ENCODE data around the gene FAM184A.
"Not testable (repeated sequence)": the region's sequence is repeated elsewhere in the genome, so short reads cannot be mapped to it uniquely, and the experiment has no call there.

Gene FAM184A

GRCh38 chr6:119119062-119119461, 40.6 kb upstream of the FAM184A start:
- not testable (repeated sequence) for H3K27ac ChIP-seq (ENCODE audit: insufficient read depth, low read depth, low read length, poor library complexity, severe bottlenecking); H3K4me3 ChIP-seq (ENCODE audit: insufficient read depth, low read depth, low read length); H3K4me1 ChIP-seq (ENCODE audit: control insufficient read depth, insufficient read depth, low read length); H3K9me3 ChIP-seq (ENCODE audit: control insufficient read depth, low read length); H3K36me3 ChIP-seq (ENCODE audit: control insufficient read depth, insufficient read depth, low read length); H3K27me3 ChIP-seq (ENCODE audit: control insufficient read depth, insufficient read depth, low read length, poor library complexity, severe bottlenecking)
- WGBS, 2 experiments: 47 to 59% methylated on average over 13 of the region's 13 CpGs

DNA sequence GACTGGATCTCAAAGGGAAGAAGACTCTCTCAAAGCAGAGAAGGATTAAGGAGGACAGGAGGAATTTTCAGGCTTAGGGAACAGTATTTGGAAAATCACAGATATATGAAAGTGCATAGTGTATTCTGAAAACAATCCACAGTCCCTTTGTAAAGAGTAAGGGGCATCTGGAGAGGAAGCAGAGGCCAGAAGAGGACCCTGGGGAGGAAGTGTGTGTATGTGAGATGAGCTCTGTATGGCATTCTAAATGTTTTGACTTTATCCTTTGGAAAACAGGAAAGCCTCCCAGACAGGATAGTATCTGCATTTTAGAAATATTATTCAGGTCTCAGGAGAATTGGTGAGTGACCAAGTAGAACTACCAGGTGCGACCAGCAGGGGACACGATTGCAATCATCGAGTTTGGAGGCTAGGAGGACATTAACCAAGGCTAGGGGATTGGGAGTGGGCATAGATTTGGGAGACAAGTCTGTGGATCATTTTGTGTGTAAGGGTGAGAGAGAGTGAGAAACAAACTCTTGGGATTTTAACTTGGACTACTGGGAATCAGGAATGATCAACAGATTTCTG, 38.3 kb upstream of the FAM184A start:
- Histone ChIP-seq H3K36me3 (ENCODE audit: control insufficient read depth, insufficient read depth, low read length) (no peaks in the 10 kb centered on the region), H3K9me3 (ENCODE audit: control insufficient read depth, low read length) (no peaks in the 10 kb centered on the region), H3K4me3 (ENCODE audit: insufficient read depth, low read depth, low read length) (no peak overlapping the region), H3K27ac (ENCODE audit: insufficient read depth, low read depth, low read length, poor library complexity, severe bottlenecking) (no peak overlapping the region), H3K27me3 (ENCODE audit: control insufficient read depth, insufficient read depth, low read length, poor library complexity, severe bottlenecking) (no peaks in the 10 kb centered on the region), H3K4me1 (ENCODE audit: control insufficient read depth, insufficient read depth, low read length) (no peaks in the 10 kb centered on the region)
- WGBS, 2 experiments: 92% methylated on average over 3 of the region's 3 CpGs

- Histone ChIP-seq H3K27me3 (ENCODE audit: control insufficient read depth, insufficient read depth, low read length, poor library complexity, severe bottlenecking) (no peaks in the 10 kb centered on the region), H3K27ac (ENCODE audit: insufficient read depth, low read depth, low read length, poor library complexity, severe bottlenecking) (no peak overlapping the region), H3K36me3 (ENCODE audit: control insufficient read depth, insufficient read depth, low read length) (no peaks in the 10 kb centered on the region), H3K4me3 (ENCODE audit: insufficient read depth, low read depth, low read length) (no peak overlapping the region), H3K4me1 (ENCODE audit: control insufficient read depth, insufficient read depth, low read length) (no peaks in the 10 kb centered on the region), H3K9me3 (ENCODE audit: control insufficient read depth, low read length) (no peaks in the 10 kb centered on the region)
- no CpG with 5 or more reads among the region's 1 CpG for WGBS, 2 experiments
These were observed 35.5 kb upstream of the FAM184A start for GRCh38 chr6:119113961-119114360.

GRCh38 chr6:119112812-119113530, 34.5 kb upstream of the FAM184A start:
- Histone ChIP-seq H3K4me1 (ENCODE audit: control insufficient read depth, insufficient read depth, low read length) (no peaks in the 10 kb centered on the region), H3K36me3 (ENCODE audit: control insufficient read depth, insufficient read depth, low read length) (no peaks in the 10 kb centered on the region), H3K4me3 (ENCODE audit: insufficient read depth, low read depth, low read length) (no peak overlapping the region), H3K27me3 (ENCODE audit: control insufficient read depth, insufficient read depth, low read length, poor library complexity, severe bottlenecking) (no peaks in the 10 kb centered on the region), H3K9me3 (ENCODE audit: control insufficient read depth, low read length) (no peaks in the 10 kb centered on the region), H3K27ac (ENCODE audit: insufficient read depth, low read depth, low read length, poor library complexity, severe bottlenecking) (no peak overlapping the region)
- 88 to 93% methylated on average over 4 of the region's 4 CpGs for WGBS, 2 experiments

GRCh38 chr6:119110601-119111548, 32.4 kb upstream of the FAM184A start:
- 62 to 72% methylated on average over 7 to 8 of the region's 8 CpGs for WGBS, 2 experiments
- Histone ChIP-seq H3K4me1 (ENCODE audit: control insufficient read depth, insufficient read depth, low read length) (no peaks in the 10 kb centered on the region), H3K27me3 (ENCODE audit: control insufficient read depth, insufficient read depth, low read length, poor library complexity, severe bottlenecking) (no peaks in the 10 kb centered on the region), H3K4me3 (ENCODE audit: insufficient read depth, low read depth, low read length) (no peak overlapping the region), H3K9me3 (ENCODE audit: control insufficient read depth, low read length) (no peaks in the 10 kb centered on the region), H3K27ac (ENCODE audit: insufficient read depth, low read depth, low read length, poor library complexity, severe bottlenecking) (no peak overlapping the region), H3K36me3 (ENCODE audit: control insufficient read depth, insufficient read depth, low read length) (no peaks in the 10 kb centered on the region)

DNA sequence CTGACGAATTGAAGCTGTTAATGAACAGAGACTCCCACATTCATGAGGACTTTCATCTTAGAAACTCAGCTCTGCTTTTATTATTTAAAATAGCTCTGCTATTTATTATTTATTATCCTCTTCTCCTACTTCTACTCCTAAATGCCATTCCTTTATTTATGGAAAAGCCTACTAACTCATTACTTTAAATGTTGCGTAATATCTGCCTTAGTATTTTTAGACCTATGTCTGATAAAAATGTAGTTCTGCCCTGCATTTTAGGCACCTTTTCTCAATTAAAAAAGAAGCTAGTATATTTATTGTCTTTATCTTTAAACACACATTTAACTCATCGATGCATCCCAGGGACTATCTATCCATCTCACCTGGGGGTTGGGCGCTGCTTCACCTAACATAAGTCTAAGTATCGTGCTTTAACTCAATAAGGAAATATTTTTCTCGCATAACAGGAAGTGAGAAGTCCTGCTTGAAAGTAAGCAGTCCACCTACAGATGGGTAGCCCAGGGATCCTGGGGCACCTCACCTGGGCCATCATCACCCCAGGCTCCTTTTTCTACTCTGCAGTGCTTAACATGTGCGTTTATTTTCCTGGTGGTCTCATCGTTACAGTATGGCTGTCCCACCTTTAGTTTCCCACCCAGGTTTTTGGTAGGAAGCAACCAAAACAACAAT, 31.3 kb upstream of the FAM184A start:
- Histone ChIP-seq H3K27ac (ENCODE audit: insufficient read depth, low read depth, low read length, poor library complexity, severe bottlenecking) (no peak overlapping the region), H3K36me3 (ENCODE audit: control insufficient read depth, insufficient read depth, low read length) (no peaks in the 10 kb centered on the region), H3K4me1 (ENCODE audit: control insufficient read depth, insufficient read depth, low read length) (no peaks in the 10 kb centered on the region), H3K27me3 (ENCODE audit: control insufficient read depth, insufficient read depth, low read length, poor library complexity, severe bottlenecking) (no peaks in the 10 kb centered on the region), H3K9me3 (ENCODE audit: control insufficient read depth, low read length) (no peaks in the 10 kb centered on the region), H3K4me3 (ENCODE audit: insufficient read depth, low read depth, low read length) (no peak overlapping the region)
- WGBS, 2 experiments: 93 to 94% methylated on average over 7 to 8 of the region's 8 CpGs

- Histone ChIP-seq H3K9me3 (ENCODE audit: control insufficient read depth, low read length) (no peaks in the 10 kb centered on the region), H3K4me1 (ENCODE audit: control insufficient read depth, insufficient read depth, low read length) (no peaks in the 10 kb centered on the region), H3K36me3 (ENCODE audit: control insufficient read depth, insufficient read depth, low read length) (no peaks in the 10 kb centered on the region), H3K4me3 (ENCODE audit: insufficient read depth, low read depth, low read length) (no peak overlapping the region), H3K27me3 (ENCODE audit: control insufficient read depth, insufficient read depth, low read length, poor library complexity, severe bottlenecking) (no peaks in the 10 kb centered on the region), H3K27ac (ENCODE audit: insufficient read depth, low read depth, low read length, poor library complexity, severe bottlenecking) (no peak overlapping the region)
- 89 to 90% methylated on average over 3 of the region's 3 CpGs for WGBS, 2 experiments
These were observed 29.6 kb upstream of the FAM184A start for GRCh38 chr6:119108076-119108475.

DNA sequence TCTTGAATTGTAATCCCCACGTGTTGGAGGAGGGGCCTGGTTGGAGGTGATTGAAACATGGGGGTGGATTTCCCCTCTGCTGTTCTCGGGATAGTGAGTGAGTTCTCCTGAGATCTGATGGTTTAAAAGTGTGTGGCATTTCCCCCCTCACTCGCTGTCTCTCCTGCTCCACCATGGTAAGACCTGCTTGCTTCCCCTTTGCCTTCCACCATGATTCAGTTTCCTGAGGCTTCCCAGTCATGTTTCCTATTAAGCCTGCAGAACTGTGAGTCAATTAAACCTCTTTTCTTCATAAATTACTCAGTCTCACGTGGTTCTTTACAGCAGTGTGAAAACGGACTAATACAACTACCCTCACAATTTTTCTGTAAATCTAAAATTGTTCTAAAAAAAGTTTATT, 26.8 kb upstream of the FAM184A start:
- Histone ChIP-seq H3K27ac (ENCODE audit: insufficient read depth, low read depth, low read length, poor library complexity, severe bottlenecking) (no peak overlapping the region), H3K4me3 (ENCODE audit: insufficient read depth, low read depth, low read length) (no peak overlapping the region), H3K4me1 (ENCODE audit: control insufficient read depth, insufficient read depth, low read length) (no peaks in the 10 kb centered on the region), H3K36me3 (ENCODE audit: control insufficient read depth, insufficient read depth, low read length) (no peaks in the 10 kb centered on the region), H3K9me3 (ENCODE audit: control insufficient read depth, low read length) (no peaks in the 10 kb centered on the region), H3K27me3 (ENCODE audit: control insufficient read depth, insufficient read depth, low read length, poor library complexity, severe bottlenecking) (no peaks in the 10 kb centered on the region)
- WGBS, 2 experiments: 75 to 90% methylated on average over 4 to 5 of the region's 5 CpGs

- H3K27me3 ChIP-seq (ENCODE audit: control insufficient read depth, insufficient read depth, low read length, poor library complexity, severe bottlenecking): no peaks in the 10 kb centered on the region
- 75 to 87% methylated on average over 1 of the region's 2 CpGs for WGBS, 2 experiments
- no peak overlapping the region for H3K27ac ChIP-seq (ENCODE audit: insufficient read depth, low read depth, low read length, poor library complexity, severe bottlenecking)
- H3K4me1 ChIP-seq (ENCODE audit: control insufficient read depth, insufficient read depth, low read length): no peaks in the 10 kb centered on the region
- H3K4me3 ChIP-seq (ENCODE audit: insufficient read depth, low read depth, low read length): no peak overlapping the region
- H3K9me3 ChIP-seq (ENCODE audit: control insufficient read depth, low read length): no peaks in the 10 kb centered on the region
- no peaks in the 10 kb centered on the region for H3K36me3 ChIP-seq (ENCODE audit: control insufficient read depth, insufficient read depth, low read length)
These were observed 24.4 kb upstream of the FAM184A start for GRCh38 chr6:119102901-119103300.

- Histone ChIP-seq H3K27ac (ENCODE audit: insufficient read depth, low read depth, low read length, poor library complexity, severe bottlenecking) (no peak overlapping the region), H3K4me1 (ENCODE audit: control insufficient read depth, insufficient read depth, low read length) (no peaks in the 10 kb centered on the region), H3K36me3 (ENCODE audit: control insufficient read depth, insufficient read depth, low read length) (no peaks in the 10 kb centered on the region), H3K27me3 (ENCODE audit: control insufficient read depth, insufficient read depth, low read length, poor library complexity, severe bottlenecking) (no peaks in the 10 kb centered on the region), H3K4me3 (ENCODE audit: insufficient read depth, low read depth, low read length) (no peak overlapping the region), H3K9me3 (ENCODE audit: control insufficient read depth, low read length) (no peaks in the 10 kb centered on the region)
- WGBS, 2 experiments: 86 to 93% methylated on average over 1 of the region's 1 CpG
These were observed 21.7 kb upstream of the FAM184A start for GRCh38 chr6:119100115-119100514.

Measured in ectodermal cell (in vitro differentiated cells).